PC-3 (cell line): ENCODE results near the gene FRK. TPM values are rescaled to one million over a fixed set of nuclear protein-coding genes. Genes with fewer than 3 reads are reported as not detected.
A peak's percentile ranks its signal among the peaks of the same experiment; 100 is the strongest.

Experiments
- ATAC-seq: fragments of 200-7000 bp; cut with Tn5 transposase; 2 replicates; pipeline ENCODE4 v1.9.1; 2020; ENCODE audit warnings: mild to moderate bottlenecking, moderate library complexity
- BruUV-seq: library from RNA; stranded (reverse); fragments of 400-500 nt; replicated peaks from 2 replicates; lab custom pipeline; 2021; lab: Mats Ljungman, UMichigan
- CTCF ChIA-PET: fragments of 300-600 bp; sonication (Branson Sonifier 250); formaldehyde crosslinking; loops from one replicate; lab custom pipeline; 2022; ENCODE audit warnings: antibody characterized with exemption; lab: Charles Lee
- POLR2A ChIA-PET: fragments of 300-600 bp; sonication (Branson Sonifier 250); formaldehyde crosslinking; loops from one replicate; lab custom pipeline; 2022; ENCODE audit warnings: antibody characterized with exemption; ENCODE audit not compliant: unreplicated experiment; lab: Charles Lee
- DNase-seq: peaks from one replicate; pipeline ENCODE4 v3.0.0-alpha.2; 2015
- H2AFZ ChIP-seq: fragments of 300-600 bp; sonication (generic); 2 replicates; pipeline ENCODE4 v1.6.0; 2016; ENCODE audit warnings: antibody characterized with exemption, low read length
- H3F3A ChIP-seq: fragments of 300-600 bp; sonication (generic); one replicate; pipeline ENCODE4 v1.6.0; 2017; ENCODE audit warnings: antibody characterized with exemption, low read length, control low read depth, mild to moderate bottlenecking; ENCODE audit not compliant: unreplicated experiment
- H3K27ac ChIP-seq: fragments of 300-600 bp; sonication (generic); 2 replicates; pipeline ENCODE4 v1.5.1; 2016; ENCODE audit warnings: mild to moderate bottlenecking, low read length
- H3K27me3 ChIP-seq: fragments of 300-600 bp; sonication (generic); 2 replicates; pipeline ENCODE4 v1.6.1; 2016; ENCODE audit warnings: low read length, mixed read lengths
- H3K36me3 ChIP-seq: fragments of 300-600 bp; sonication (generic); 2 replicates; pipeline ENCODE4 v1.6.1; 2016; ENCODE audit warnings: low read depth, mixed run types, low read length, mixed read lengths
- H3K4me1 ChIP-seq: fragments of 300-600 bp; sonication (generic); 2 replicates; pipeline ENCODE4 v1.5.1; 2016; ENCODE audit warnings: low read length; ENCODE audit not compliant: insufficient read depth
- H3K4me2 ChIP-seq: fragments of 300-600 bp; sonication (generic); 2 replicates; pipeline ENCODE4 v1.6.0; 2016; ENCODE audit warnings: low read length
- H3K4me3 ChIP-seq: fragments of 300-600 bp; sonication (generic); 2 replicates; pipeline ENCODE4 v1.5.1; 2016; ENCODE audit warnings: mild to moderate bottlenecking, low read length, mixed read lengths
- H3K79me2 ChIP-seq: fragments of 300-600 bp; sonication (generic); 2 replicates; pipeline ENCODE4 v1.6.1; 2017; ENCODE audit warnings: low read length, mixed read lengths
- H3K9ac ChIP-seq: fragments of 300-600 bp; sonication (generic); 2 replicates; pipeline ENCODE4 v1.6.0; 2016; ENCODE audit warnings: mild to moderate bottlenecking, low read length
- H3K9me2 ChIP-seq: fragments of 300-600 bp; sonication (generic); replicated peaks from 2 replicates; pipeline ENCODE4 v1.6.1; 2016; ENCODE audit warnings: mixed run types, low read length, mixed read lengths
- H3K9me3 ChIP-seq: fragments of 300-600 bp; sonication (generic); 2 replicates; pipeline ENCODE4 v1.6.1; 2016; ENCODE audit warnings: low read length, mixed read lengths
- H4K20me1 ChIP-seq: fragments of 300-600 bp; sonication (generic); 2 replicates; pipeline ENCODE4 v1.6.1; 2016; ENCODE audit warnings: low read length, mixed read lengths
- EZH2 ChIP-seq: fragments of 300-600 bp; sonication (generic); IDR thresholded peaks from one replicate; pipeline ENCODE4 v1.6.1; 2017; ENCODE audit warnings: antibody characterized with exemption, mild to moderate bottlenecking, low read length; ENCODE audit not compliant: unreplicated experiment
- EZH2phosphoT487 ChIP-seq: fragments of 300-600 bp; sonication (generic); IDR thresholded peaks from 2 replicates; pipeline ENCODE4 v1.6.1; 2018; ENCODE audit warnings: mild to moderate bottlenecking, antibody characterized with exemption, low read length, borderline replicate concordance
- intact Hi-C: fragments of 100-400 bp; cut with micrococcal nuclease; formaldehyde crosslinking; loops from 2 replicates; pipeline ENCODE4 v1.9.0; 2023
- total RNA-seq: library from RNA; depleted of rRNA; stranded (reverse); fragments of >200 nt; gene quantifications from 2 replicates; pipeline ENCODE4 v1.2.3, GENCODE V29; 2014
- TF ChIP-seq, protein P1 (sequence below): fragments of 300-600 bp; sonication (generic); conservative IDR thresholded peaks from 2 replicates; pipeline ENCODE4 v1.5.1; 2017; ENCODE audit warnings: antibody characterized with exemption, low read depth, mild to moderate bottlenecking, low read length

Gene FRK
- total RNA-seq, 1 experiment from 2014 or later = 0.66 TPM

DNA sequence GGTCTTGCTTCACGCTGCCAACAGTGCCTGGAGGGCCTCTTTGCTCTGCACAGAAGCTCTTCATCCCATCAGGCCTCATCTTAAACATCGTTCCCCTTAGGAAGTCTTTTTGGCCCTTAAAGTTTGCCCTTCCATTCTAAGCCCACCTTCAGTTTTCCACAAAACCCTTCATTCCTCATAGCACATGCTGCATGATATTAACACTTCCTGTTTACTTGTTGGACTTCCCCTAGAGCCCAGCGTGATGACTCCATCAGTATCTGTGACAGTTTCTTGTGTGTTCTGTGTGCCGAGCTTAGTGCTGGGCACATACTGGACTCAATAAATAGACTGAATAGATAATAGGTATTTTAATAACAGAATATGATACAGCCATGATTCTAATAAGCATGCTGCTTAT lies 42.2 kb upstream of the FRK start:
- Histone ChIP-seq H2AFZ (no peak overlapping the region), H3K9ac (no peak overlapping the region), H3K9me3 (no peaks in the 10 kb centered on the region), H3F3A (no peaks in the 10 kb centered on the region), H3K4me3 (no peak overlapping the region), H3K4me1 (peaks cover 19% of the 10 kb centered on the region), H3K27ac (no peak overlapping the region), H3K79me2 (peaks cover 20% of the 10 kb centered on the region), H3K27me3 (no peaks in the 10 kb centered on the region), H4K20me1 (no peaks in the 10 kb centered on the region), H3K36me3 (no peaks in the 10 kb centered on the region), H3K4me2 (no peak overlapping the region), H3K9me2 (no peaks in the 10 kb centered on the region)
- DNase-seq (no peak), ATAC-seq (no peak)
- ChIA-PET POLR2A (no interaction called here), CTCF (no interaction called here)
- intact Hi-C loops = no loop called here
- TF ChIP-seq EZH2phosphoT487 (no peak), EZH2 (no peak)
- TF ChIP-seq, protein P1, sequence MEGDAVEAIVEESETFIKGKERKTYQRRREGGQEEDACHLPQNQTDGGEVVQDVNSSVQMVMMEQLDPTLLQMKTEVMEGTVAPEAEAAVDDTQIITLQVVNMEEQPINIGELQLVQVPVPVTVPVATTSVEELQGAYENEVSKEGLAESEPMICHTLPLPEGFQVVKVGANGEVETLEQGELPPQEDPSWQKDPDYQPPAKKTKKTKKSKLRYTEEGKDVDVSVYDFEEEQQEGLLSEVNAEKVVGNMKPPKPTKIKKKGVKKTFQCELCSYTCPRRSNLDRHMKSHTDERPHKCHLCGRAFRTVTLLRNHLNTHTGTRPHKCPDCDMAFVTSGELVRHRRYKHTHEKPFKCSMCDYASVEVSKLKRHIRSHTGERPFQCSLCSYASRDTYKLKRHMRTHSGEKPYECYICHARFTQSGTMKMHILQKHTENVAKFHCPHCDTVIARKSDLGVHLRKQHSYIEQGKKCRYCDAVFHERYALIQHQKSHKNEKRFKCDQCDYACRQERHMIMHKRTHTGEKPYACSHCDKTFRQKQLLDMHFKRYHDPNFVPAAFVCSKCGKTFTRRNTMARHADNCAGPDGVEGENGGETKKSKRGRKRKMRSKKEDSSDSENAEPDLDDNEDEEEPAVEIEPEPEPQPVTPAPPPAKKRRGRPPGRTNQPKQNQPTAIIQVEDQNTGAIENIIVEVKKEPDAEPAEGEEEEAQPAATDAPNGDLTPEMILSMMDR = no peak
- BruUV-seq = no TSS peak

DNA sequence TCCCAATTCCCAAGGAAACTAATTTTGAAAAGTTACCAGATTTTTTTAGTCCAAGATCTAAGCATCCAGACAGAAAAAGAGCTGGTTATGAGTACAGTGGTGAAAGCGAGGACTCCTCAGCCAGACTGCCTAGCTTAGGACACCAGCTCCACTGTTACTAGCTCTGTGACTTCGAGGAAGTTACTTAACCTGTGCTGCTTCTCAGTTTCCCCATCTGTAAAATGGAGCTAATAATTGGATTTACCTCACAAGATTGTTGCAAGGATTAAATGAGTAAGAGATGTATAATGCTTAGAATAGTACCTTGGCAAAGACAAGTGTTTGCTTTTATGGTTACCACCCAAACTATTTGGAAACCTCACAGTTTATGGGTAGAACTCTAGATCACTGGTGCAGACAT lies 41.1 kb upstream of the FRK start:
- Histone ChIP-seq H3K79me2 (peaks cover 20% of the 10 kb centered on the region), H3K4me1 (peaks cover 19% of the 10 kb centered on the region), H3K9ac (peak overlapping the region; percentile 76; the same call in 1 of the 2 replicates), H2AFZ (0 out of 2 replicates have a peak overlapping the region, but pooled peaks have one; percentile 98), H4K20me1 (no peaks in the 10 kb centered on the region), H3K9me3 (no peaks in the 10 kb centered on the region), H3K27ac (no peak overlapping the region), H3K9me2 (no peaks in the 10 kb centered on the region), H3K4me2 (peak overlapping the region; percentile 92), H3K36me3 (no peaks in the 10 kb centered on the region), H3K27me3 (no peaks in the 10 kb centered on the region), H3F3A (no peaks in the 10 kb centered on the region), H3K4me3 (peak overlapping the region; percentile 86)
- TF ChIP-seq EZH2phosphoT487 (no peak), EZH2 (no peak)
- TF ChIP-seq, protein P1 = no peak
- POLR2A ChIA-PET = no interaction called here
- CTCF ChIA-PET = interaction anchor here (1.6 kb wide), 1 partner anchor 91 kb away, joined by 3 read pairs; no protein-coding TSS in a partner anchor
- BruUV-seq = no TSS peak
- no peak for ATAC-seq
- intact Hi-C loops = no loop called here
- no peak for DNase-seq

DNA sequence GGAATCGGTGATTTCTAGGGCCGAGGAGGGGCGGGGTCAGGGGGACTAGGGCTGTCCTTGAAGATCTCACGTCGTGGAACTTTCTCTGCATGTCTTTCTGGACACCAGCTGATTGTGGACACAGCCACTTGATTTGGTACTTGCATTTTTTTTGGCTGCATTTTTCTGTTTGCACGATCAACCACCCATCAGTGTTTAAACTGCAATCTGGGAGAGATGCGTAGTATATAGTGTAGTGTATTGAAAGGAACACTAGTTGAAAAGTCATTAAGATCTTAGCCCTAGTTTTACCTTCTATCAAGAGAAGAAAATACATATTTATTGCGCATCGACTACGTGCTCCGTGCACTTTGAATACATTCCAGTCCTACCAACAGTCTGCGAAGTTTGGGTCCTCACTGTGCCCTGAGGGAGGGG lies 40.6 kb upstream of the FRK start:
- Histone ChIP-seq H3K79me2 (peaks cover 20% of the 10 kb centered on the region), H3K9me3 (no peaks in the 10 kb centered on the region), H3K27me3 (no peaks in the 10 kb centered on the region), H3K27ac (peak overlapping the region; percentile 66), H3K4me1 (peaks cover 19% of the 10 kb centered on the region), H3K36me3 (no peaks in the 10 kb centered on the region), H3F3A (no peaks in the 10 kb centered on the region), H3K9ac (peak overlapping the region; percentile 76), H2AFZ (peak overlapping the region; percentile 98), H3K4me2 (peak overlapping the region; percentile 92), H3K9me2 (no peaks in the 10 kb centered on the region), H4K20me1 (no peaks in the 10 kb centered on the region), H3K4me3 (peak overlapping the region; percentile 86)
- POLR2A ChIA-PET = no interaction called here
- TSS peak; percentile 38 for BruUV-seq
- TF ChIP-seq EZH2phosphoT487 (no peak), EZH2 (no peak)
- TF ChIP-seq, protein P1 = no peak
- CTCF ChIA-PET = interaction anchor here (1.0 to 1.6 kb wide), 2 partner anchors 90 to 93 kb away, joined by 3 read pairs; no protein-coding TSS in a partner anchor
- DNase-seq (no peak), ATAC-seq (no peak)
- intact Hi-C loops = no loop called here
